ENCODE measurements around the gene ABCC5.

DNA sequence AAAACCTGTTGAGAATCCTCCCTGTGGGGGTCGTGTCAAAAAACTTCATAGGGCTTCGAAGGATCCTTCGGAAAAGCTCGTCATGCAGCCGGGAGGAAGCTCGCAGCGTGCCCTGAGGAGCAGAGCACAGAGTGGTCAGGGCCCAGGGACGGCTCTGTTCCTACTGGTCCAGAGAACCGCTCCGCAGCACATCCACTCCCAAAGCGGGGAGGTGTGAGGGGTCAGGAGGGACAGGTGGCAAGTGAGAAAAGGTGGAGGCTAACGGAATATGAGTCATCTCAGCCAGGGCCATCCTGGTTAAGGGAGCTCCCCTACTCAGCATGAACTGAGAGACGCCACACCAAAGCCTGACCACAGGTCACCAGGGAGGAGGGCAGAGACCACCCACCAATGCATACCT is 66.2 kb downstream of the ABCC5 start:
- TF ChIP-seq, protein P1, sequence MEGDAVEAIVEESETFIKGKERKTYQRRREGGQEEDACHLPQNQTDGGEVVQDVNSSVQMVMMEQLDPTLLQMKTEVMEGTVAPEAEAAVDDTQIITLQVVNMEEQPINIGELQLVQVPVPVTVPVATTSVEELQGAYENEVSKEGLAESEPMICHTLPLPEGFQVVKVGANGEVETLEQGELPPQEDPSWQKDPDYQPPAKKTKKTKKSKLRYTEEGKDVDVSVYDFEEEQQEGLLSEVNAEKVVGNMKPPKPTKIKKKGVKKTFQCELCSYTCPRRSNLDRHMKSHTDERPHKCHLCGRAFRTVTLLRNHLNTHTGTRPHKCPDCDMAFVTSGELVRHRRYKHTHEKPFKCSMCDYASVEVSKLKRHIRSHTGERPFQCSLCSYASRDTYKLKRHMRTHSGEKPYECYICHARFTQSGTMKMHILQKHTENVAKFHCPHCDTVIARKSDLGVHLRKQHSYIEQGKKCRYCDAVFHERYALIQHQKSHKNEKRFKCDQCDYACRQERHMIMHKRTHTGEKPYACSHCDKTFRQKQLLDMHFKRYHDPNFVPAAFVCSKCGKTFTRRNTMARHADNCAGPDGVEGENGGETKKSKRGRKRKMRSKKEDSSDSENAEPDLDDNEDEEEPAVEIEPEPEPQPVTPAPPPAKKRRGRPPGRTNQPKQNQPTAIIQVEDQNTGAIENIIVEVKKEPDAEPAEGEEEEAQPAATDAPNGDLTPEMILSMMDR (optimal IDR thresholded peaks at IDR 0.05 in 1 of 3, IDR thresholded peaks at IDR 0.05 in 1 of 3, conservative IDR thresholded peaks at IDR 0.05 in 1 of 3; ENCODE audit: extremely low read depth in 1 of 3, insufficient read depth in 2 of 3, low read length in 3 of 3), result no peak
- TF ChIP-seq EZH2 (IDR thresholded peaks at IDR 0.05; ENCODE audit: low read length), result no peak

Data from keratinocyte (primary cell).